ENCODE data around the gene NFATC1.
A peak's percentile ranks its signal among the peaks of the same experiment; 100 is the strongest.

The NFATC1 gene

DNA sequence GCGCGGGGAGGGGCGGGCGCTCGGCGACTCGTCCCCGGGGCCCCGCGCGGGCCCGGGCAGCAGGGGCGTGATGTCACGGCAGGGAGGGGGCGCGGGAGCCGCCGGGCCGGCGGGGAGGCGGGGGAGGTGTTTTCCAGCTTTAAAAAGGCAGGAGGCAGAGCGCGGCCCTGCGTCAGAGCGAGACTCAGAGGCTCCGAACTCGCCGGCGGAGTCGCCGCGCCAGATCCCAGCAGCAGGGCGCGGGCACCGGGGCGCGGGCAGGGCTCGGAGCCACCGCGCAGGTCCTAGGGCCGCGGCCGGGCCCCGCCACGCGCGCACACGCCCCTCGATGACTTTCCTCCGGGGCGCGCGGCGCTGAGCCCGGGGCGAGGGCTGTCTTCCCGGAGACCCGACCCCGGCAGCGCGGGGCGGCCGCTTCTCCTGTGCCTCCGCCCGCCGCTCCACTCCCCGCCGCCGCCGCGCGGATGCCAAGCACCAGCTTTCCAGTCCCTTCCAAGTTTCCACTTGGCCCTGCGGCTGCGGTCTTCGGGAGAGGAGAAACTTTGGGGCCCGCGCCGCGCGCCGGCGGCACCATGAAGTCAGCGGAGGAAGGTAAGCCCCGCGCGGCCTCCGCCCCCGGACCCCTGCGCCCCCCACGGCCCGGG is at the start of gene NFATC1:
Gene NFATC1, plus strand, starts transcription at position 170 of the 644 bp plus-strand sequence. Its CDS starts 295 bp downstream, at position 465.
- peak in 17 of 58 donors; percentile 9 to 64 (median 35) for DNase-seq

DNA sequence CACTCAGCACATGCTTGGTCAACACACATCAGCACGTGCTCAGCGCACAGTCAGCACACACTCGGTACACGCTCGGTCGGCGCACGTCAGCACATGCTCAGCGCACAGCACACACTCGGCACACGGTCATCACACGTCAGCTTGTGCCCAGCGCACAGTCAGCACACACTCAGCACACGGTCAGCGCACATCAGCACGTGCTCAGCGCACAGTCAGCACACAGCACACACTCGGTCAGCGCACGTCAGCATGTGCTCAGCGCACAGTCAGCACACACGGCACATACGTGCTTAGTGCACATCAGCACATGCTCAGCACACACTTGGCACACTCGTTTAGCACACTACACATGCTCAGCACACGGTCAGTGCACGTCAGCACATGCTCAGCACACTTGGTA is 49.7 kb upstream of the NFATC1 start:
- DNase-seq, result no peak

DNA sequence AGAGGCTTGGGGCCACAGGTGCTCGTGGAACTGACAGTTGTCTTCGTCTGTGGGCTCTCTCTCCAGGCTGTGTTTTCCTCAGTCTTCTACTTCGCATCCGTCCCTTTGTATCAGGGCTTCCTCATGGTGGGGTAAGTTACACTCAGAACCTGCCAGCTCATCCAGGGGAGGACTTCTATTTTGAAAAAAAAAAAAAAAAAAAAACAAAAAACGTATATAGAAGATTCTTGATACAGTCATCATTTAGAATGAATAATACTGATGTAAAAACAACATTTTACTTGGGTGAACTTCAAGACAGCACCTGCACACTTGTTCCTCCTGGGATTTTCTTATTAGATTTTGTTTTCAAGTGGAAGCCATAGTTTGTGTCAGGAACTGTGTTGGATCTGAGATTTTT is 47.7 kb upstream of the NFATC1 start:
- no peak for DNase-seq

DNA sequence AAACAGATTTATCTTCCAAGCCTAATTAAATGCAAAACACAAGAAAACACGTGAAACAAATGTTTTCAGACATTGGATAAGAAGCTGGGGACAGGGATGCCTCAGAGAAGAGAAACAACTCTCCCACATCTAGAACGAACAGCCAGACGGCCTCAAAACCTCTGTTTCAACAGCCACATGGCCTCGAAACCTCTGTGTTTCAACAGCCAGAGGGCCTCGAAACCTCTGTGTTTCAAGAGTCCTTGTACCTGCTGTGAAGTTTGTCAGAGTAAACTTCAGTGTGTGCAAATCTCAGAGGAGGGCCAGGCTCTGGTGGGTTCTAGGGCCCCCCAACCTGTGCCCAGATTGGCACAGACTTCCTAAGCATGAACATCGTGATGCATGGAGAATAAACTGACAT is 43.3 kb upstream of the NFATC1 start:
- DNase-seq, result no peak

DNA sequence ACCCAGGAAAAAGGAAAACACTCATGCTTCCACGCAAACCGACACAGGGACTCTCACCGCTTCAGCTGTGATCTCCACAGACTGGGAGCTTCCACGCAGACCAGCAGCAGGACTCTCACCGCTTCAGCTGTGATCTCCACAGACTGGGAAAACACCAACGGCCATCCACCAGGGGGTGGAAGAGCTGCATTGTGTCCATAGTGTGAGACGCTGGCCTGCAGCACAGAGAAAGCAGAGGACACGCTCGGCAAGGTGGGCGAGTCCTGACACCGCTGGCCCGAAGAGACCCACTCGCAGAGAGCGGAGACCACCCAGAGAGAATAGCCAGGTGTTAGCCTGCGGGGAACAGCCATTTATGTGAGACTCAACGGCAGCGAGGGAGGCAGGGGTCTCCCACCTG is 42.5 kb upstream of the NFATC1 start:
- peak in 25 of 58 donors; percentile 12 to 72 (median 36) for DNase-seq

DNA sequence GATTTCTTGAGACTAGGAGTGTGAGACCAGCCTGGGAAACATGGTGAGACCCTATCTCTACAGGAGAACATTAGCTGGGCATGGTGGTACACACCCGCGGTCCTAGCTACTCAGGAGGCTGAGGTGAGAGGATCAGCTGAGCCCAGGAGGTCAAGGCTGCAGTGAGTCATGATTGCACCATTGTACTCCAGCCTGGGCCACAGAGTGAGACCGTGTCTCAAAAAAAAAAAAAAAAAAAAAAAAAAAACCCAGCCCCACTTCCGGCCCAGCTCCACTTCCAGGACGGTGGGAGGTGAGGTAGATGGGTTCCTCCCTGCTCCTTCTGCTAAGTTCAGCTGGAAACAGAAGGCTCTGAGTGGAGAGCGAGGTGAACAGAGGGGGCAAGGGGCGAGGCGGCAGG is 41.4 kb upstream of the NFATC1 start:
- no peak for DNase-seq

DNA sequence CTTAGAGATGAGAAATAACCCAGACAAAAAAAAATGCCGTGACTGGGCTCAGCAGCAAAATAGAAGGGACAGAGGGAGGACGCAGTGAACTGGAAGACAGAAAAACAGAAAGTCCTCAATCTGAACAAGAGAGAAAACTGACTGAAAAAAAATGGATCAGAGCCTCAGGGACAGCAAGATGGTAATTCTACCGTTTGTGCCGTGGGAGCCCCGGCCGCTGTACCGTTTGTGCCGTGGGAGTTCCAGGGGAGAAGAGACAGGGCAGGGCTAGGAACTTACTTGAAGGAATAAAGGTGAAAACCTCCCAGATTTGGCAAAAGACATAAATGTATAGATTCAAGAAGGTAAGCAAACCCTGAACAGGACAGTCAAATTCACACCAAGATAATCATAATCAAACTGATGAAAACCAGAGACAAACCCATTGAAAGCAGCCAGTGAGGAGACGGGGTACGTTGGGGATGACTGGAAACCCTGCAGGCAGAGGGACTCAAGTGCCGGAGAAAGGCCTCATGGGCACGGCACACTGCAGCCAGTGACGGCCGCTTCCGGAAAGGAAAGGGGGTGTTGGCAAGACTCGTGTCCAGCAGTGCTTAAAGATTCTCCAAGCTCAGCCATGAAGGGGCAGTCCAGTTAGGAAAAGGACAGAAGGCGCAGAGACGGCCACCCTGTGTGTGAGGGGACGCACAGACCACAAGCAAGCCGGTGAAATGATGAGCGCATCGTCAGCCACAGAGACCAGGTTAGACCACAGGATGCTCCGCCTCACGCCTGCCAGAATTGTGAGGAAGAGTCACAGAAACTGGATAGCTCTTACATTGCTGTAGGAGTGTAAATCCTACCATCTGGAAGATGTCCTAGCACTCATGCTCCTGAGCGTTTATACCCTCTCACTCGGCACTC is 40.0 kb upstream of the NFATC1 start:
- no peak for DNase-seq

DNA sequence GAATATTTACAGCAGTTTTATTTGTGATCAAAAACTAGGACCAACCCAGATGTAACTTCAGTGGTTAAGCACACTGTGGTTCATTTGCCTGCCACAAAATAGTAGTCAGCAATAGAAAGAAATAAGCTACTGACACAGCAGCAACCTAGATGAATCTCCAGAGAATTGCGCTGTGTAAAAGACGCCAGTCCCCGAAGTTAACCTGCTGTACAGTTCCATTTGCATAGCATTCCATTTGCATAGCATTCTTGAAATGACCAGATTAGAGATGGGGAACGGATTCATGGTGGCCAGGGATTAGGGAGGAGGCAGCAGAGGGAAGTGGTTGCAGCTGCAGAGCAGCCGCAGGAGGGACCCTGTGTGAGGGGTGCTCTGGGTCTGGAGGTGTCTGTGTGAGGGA is 39.3 kb upstream of the NFATC1 start:
- DNase-seq, result no peak

DNA sequence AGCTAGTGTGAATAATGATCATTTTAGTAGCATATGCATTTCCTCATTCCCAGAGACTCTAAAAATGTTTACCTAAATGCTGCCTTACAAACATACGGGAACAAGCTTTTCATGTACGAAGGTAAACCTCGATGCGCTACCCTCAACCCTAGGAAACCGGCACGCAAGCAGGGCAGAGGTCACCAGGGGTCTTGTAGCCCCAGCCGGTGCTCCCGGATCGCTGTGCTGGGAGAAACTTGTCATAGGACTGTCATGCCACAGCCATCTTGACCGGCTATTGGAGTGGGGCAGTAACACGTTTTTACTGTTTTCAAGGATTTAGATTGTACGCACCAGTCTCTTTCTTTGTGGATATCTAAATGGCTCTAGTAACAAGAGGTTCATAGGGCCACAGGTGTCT is 34.8 kb upstream of the NFATC1 start:
- DNase-seq, result no peak

DNA sequence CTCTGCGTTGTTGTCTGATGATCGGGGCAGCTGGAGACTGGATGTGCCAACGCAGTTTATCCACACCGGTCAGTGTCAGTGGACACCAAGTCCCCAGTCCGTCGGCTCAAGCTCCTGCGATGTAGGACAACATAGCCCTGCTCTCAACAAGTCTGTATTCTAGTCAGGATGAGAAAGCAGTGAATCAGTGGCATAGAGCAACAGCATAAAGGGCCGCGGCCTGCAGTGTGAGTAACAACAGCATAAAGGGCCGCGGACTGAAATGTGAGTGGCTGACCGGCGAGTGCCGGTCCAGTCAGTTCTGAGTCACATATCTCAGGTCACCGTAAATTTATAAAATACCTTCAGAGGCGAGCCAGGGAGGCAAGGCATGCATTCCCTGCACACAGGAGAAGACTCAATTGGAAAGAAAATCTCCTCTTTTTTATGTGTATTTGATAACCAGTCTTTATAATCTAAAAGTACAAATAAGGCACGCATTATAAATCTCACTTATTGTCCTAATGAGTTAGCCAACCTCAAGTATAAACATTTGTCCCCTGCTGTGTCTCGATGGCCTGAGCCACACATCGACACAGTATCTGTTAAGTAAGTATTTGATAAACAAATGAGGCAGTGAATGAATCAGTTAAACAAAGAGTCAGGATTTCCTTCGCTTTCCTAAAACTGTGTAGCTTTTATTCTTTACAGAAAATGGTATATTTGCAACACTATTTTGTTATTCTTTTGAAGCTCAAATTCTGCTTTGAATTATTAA is 33.8 kb upstream of the NFATC1 start:
- DNase-seq, result no peak

DNA sequence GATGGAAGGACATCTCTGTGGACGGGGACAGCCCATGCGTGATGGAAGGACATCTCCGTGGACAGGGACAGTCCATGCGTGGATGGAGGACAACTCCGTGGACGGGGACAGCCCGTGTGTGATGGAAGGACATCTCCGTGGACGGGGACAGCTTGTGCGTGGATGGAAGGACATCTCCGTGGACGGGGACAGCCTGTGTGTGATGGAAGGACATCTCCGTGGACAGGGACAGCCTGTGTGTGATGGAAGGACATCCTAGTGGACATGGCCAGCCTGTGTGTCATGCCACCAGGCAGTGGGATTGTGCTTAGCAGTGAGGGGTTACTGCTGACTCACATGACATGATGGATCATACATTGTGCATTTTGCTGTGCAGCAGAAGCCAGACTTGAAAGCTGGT is 30.0 kb upstream of the NFATC1 start:
- no peak for DNase-seq

DNA sequence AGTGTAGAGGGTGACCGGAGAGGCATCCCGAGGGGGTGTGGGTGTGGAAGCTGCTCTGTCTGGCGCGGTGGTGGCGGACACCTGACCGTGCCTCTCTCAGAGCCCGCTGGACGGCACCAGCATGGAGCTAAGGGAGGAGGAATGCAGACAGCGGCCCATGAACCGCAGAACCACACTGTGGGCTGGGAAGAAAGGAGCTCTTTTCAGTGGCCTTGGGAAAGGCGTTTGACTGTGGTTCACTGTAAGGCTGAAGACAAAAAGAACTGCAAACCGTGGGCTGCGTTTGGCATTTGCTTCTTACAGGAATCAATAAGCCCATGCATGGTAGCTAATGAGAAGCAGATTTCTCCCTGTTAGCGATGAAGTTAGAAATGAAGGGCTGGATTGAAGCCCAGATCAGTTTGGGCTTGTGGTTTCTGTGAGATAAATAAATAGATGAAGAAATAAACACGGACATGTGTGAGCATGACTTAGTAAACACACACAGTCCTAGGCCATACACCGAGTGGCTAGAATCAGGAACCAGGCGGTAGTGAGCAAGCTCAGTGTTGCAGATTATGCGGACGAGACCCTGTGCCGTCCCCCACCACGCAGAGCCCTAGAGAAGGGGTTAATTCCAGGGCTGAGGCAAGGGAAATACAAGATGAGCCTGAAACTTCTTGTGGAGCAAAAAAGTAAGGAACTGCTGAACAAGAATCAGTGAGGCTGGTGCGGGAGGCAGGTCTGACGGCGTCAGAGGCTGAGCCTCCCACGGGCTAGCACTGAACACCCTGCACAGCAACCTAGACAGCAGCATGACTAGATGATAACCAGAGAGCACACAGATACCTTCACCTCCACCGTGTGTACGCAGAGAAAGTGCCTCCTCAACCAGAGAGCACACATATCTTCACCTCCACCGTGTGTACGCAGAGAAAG is 29.3 kb upstream of the NFATC1 start:
- DNase-seq, result peak in 1 of 58 donors; percentile 25

DNA sequence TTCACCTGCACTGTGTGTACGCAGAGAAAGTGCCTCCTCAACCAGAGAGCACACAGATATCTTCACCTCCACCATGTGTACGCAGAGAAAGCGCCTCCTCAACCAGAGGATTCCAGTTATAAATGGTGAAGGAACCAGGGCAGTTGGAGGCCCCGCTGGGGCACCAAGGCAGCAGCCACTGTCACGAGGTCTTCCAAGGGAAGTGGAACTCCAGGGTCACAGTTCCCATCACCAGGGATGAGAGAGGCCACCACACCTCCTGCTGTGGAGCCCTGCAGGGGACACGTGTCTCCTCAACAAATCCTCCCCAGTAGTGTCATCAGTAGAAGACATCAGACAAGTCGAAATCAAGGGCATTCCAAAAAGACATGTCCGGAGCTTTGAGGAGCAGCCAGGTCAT is 28.2 kb upstream of the NFATC1 start:
- DNase-seq, result no peak

DNA sequence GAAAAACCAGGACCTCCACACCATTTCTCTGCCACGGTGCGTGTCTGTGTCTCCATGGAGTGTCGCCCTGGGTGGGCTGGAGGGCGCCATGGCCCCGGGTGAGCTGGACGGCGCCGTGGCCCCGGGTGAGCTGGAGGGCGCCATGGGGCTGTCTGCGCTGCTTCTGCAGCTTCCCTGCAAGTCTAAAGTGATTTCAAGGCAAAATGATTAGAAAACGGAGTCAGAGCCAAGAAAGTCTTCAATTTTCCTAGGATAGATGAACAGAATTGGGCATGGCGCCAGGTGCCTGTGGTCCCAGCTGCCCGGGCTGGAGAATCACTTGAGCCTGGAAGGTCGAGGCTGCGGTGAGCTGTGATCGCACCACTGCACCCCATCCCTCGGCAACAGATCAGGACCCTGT is 27.7 kb upstream of the NFATC1 start:
- peak in 1 of 58 donors; percentile 17 for DNase-seq

DNA sequence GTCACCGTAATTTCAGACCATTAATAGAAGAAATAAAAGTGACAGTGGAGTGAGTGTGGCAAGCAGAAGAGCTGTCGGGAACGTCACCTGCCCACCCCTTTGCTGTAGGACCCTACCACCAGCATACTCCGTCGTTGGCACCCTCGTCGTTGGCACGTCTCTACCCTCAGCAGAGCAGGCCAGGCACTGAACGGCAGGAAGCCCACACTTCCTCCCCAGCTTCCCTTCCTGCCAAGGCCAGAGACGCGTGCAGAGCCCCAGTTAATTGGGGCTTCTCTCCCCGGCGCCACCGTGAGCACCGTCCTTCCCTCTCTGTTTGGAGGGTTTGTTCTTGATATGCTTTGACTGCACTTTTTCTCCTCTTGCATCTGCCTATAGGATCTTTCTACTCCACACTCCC is 27.0 kb upstream of the NFATC1 start:
- no peak for DNase-seq

DNA sequence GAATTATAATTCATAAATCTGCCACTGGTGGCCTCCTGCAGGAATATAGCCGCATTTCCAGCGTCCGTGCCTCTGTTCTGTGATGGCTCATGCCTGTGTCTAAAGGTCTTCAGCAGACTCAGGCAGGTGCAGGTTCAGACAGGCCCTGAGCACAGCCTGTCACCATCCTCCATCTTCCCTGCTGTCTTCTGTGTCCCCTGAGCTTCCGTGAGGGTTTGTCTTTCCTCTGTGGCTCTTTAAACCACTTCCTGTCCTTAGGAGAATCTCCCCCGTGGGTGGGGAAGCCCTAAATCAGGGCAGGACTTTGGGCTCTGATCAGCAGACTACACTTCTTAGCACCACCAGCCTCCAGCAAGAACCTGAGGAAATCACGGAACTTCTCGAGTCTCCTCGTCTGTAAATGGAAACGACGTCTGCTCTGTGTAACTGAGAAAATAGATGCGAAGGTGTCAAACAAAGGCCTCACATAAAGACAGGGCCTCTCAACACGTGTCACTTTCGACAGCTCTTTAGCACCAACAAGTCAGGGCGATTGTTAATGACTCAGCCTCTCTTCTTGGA is 24.1 kb upstream of the NFATC1 start:
- no peak for DNase-seq

DNA sequence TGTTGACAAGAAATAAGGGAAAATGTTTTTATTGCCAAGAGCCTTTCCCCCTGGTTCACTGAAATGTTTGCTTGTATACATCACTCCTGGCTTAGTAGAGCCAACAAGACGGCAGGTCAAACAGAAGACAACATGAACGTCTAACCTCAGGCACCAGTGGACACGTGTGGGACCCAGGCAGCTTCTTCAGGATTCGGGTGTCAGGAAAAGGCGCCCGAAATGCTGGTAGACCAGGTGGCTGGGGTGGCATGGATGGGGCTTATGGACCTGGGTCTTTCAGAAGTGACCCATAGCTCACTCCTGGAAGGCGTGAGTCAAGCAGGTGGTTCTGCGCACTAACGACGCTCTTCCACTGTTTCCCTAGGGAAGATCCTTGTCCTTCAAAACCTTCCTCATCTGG is 23.3 kb upstream of the NFATC1 start:
- DNase-seq, result no peak

DNA sequence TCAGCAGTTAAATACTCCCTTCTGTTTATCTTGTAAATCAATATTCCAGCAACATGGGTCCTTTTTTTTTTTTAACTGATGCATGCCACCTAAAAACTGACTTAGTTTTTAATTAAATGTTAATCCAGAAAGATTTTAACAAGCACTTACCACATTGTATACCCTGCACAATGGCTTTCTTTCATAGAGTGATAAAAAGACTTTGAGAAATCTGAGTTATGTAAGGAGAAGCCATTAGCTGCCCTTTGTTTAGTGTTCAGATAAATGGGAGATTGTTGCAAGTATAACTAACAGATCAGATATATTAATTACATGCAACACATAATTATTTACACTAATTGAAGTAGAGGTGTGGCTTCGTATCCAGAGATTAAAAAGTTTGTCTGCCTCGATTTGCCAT is 22.7 kb upstream of the NFATC1 start:
- DNase-seq, result peak in 1 of 58 donors; percentile 43

DNA sequence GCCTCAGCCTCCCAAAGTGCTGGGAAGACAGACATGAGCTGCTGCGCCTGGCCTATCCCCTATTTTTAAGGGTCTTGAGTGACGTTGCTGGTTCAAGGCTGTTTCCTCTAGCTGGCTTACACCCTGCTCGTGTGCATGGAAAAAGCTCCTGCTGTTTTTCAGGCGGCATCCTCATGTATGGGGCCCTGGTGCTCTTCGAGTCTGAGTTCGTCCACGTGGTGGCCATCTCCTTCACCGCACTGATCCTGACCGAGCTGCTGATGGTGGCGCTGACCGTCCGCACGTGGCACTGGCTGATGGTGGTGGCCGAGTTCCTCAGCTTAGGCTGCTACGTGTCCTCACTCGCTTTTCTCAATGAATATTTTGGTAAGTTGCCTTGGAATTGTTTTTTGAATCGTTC is 22.0 kb upstream of the NFATC1 start:
- DNase-seq, result no peak

DNA sequence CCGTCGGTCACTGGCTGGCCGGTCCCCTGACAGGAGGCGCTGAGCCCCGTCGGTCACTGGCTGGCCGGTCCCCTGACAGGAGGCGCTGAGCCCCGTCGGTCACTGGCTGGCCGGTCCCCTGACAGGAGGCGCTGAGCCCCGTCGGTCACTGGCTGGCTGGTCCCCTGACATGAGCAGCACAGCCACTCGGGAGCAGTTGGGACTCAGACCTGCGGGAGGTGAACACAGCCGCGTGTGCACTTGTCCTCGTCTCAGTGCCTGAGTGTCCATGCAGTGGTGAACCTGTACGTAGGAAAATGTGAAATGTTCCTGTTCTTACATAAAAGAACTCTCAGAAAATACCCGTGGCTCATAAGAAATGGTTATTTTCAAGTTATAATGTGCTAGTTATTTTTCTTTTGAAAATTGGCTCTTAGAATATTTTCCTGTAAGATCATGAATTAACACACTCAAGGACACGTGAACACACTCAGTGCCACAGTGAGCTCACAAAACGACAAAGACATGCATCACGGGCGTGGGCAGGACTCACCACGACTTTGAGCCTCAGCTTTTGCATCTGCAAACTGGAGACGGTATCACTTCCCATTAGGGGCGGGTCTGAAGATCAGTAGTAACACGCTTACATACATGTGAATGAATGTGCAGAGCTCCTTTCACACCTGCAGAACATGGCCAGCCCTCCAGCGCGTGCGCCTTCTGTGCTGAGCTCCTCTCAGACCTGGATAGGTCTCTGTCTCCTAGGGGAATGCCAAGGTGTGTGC is 21.1 kb upstream of the NFATC1 start:
- DNase-seq, result no peak

Measured in anterior cingulate cortex (tissue), 58 donors.